ENCODE measurements around the gene NUBP2.

GRCh38 chr16:1759511-1759910, 23.2 kb upstream of the NUBP2 start:
- no peak for TF ChIP-seq CTCF (IDR thresholded peaks at IDR 0.05)
- no peak for TF ChIP-seq POLR2A (IDR thresholded peaks at IDR 0.05)

Data from gastroesophageal sphincter (tissue), 3 donors.